Right kidney (tissue), 1 donor: Measurements from ENCODE around the gene ITGB2.

ENCODE experiments used
- DNase-seq: peaks from one replicate; pipeline ENCODE4 v3.0.0-alpha.2; 2016

The ITGB2 gene

GRCh38 chr21:44869781-44870747 lies 50.6 kb downstream of the ITGB2 start:
- no peak for DNase-seq

- DNase-seq = no peak
Observed at GRCh38 chr21:44868707-44869106, 52.0 kb downstream of the ITGB2 start.

- DNase-seq = no peak
Observed at GRCh38 chr21:44867999-44868700, 52.5 kb downstream of the ITGB2 start.

- no peak for DNase-seq
Observed at GRCh38 chr21:44867464-44867863, 53.2 kb downstream of the ITGB2 start.

- no peak for DNase-seq
Observed at GRCh38 chr21:44866780-44867179, 53.9 kb downstream of the ITGB2 start.

GRCh38 chr21:44865561-44866280 lies 55.0 kb downstream of the ITGB2 start:
- no peak for DNase-seq

- DNase-seq = no peak
Observed at GRCh38 chr21:44862869-44863685, 57.6 kb downstream of the ITGB2 start.

GRCh38 chr21:44858791-44859190 lies 61.9 kb downstream of the ITGB2 start:
- no peak for DNase-seq

GRCh38 chr21:44858291-44858690 lies 62.4 kb downstream of the ITGB2 start:
- no peak for DNase-seq

- no peak for DNase-seq
Observed at GRCh38 chr21:44857127-44857892, 63.4 kb downstream of the ITGB2 start.

- DNase-seq = no peak
Observed at GRCh38 chr21:44856131-44856530, 64.6 kb downstream of the ITGB2 start.

GRCh38 chr21:44855572-44855971 lies 65.1 kb downstream of the ITGB2 start:
- DNase-seq = no peak

GRCh38 chr21:44854664-44855446 lies 65.8 kb downstream of the ITGB2 start:
- no peak for DNase-seq

GRCh38 chr21:44854391-44854663 lies 66.4 kb downstream of the ITGB2 start:
- no peak for DNase-seq

GRCh38 chr21:44853601-44854390 lies 66.9 kb downstream of the ITGB2 start:
- DNase-seq = no peak

- no peak for DNase-seq
Observed at GRCh38 chr21:44850905-44851657, 69.6 kb downstream of the ITGB2 start.

GRCh38 chr21:44850208-44850800 lies 70.4 kb downstream of the ITGB2 start:
- DNase-seq = no peak

GRCh38 chr21:44849616-44850130 lies 71.0 kb downstream of the ITGB2 start:
- no peak for DNase-seq
